NCI-H510A (cell line): ENCODE measurements around the gene ORM1.

Experiments used
- DNase-seq: peaks from one replicate; lab custom pipeline; 2025; lab: John Stamatoyannopoulos, UW

Gene ORM1

DNA sequence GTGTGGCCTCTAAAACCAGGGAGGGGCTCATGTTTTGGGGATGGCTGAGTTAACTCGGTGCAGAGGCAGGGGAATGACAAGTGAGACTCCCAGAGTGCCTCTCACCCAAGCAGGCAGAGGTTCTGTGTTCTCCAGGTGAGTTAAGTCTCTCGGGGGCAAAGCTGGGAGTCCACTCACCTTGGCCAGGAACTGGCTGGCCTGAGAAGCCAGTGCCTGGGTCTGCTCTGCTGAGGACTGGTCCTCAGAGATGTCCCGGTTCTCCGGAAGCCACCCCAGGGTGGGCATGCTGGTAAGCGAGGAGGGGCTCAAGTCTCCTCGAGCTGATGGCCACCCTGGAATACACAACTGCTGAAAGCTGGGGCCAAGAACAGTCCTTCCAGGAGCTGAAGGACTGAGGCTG lies 44.5 kb downstream of the ORM1 start:
- DNase-seq = no peak

GRCh38 chr9:114367772-114368569 lies 45.1 kb downstream of the ORM1 start:
- no peak for DNase-seq

- no peak for DNase-seq
Observed at GRCh38 chr9:114369216-114370130, 46.6 kb downstream of the ORM1 start.

DNA sequence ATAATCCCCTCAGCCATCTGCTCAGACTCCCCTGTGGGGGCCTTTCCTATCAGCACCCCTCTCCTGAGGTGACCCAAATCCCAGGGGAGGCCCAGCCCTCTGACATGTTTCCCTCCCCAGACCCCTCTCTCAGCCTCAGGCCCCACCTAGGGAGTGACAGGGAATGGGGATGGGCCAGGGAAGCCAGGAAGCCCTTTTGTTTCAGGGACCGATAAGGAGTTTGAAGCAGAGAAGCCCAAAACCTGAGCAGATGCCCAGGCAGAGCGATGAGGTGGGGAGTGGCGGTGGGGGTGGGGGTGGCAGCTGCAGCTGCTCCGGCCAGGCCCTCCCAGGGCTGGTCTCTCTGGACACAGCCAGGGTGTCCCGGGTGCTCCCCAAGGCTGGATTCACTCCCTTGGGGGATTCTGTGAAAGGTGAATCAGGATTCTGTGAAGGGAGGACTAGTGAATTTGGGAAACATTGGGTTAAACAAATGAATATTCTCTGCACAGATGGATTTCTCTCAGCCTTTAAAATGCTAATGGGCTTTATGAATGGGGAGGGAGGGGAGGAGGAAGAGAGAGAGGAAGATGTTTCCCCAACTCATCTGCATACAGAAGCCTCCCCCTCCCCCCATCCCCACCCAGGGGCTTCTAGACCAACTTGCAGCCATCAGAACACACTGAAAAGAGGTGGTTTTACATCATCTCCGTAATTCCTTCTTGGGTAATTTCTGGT lies 47.5 kb downstream of the ORM1 start:
- DNase-seq = no peak

- DNase-seq = no peak
Observed at GRCh38 chr9:114370968-114371320, 48.0 kb downstream of the ORM1 start.

DNA sequence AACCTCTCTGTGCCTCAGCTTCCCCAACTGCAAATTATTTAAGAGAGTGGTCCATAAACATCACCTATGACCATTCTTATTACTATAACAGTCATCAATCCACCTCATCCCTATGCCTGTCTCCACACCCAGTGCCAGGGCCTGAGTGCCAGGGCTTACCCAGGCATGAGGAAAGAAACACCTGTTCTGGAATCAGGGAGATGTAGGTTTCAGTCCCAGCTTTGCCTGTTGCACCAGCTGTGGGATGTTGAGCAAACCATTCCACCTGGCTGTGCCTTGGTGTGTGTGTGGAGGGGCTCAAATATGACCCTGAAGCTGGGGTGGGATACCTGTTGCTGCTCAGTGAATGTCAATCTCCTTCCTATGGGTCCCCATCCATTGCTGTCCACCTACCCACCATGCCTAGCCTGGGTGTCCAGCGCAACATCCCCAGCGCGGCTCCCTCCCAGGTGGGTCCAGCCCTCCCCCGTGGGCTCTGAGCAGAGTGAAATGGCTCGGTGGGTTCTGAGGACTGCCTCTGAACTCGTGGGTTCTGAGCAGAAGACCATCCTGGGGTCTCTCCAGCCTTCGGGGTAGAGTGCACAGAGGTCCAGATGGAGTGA lies 48.5 kb downstream of the ORM1 start:
- DNase-seq = no peak

GRCh38 chr9:114371973-114372917 lies 49.3 kb downstream of the ORM1 start:
- DNase-seq = no peak

- DNase-seq = no peak
Observed at GRCh38 chr9:114372921-114373448, 50.1 kb downstream of the ORM1 start.

DNA sequence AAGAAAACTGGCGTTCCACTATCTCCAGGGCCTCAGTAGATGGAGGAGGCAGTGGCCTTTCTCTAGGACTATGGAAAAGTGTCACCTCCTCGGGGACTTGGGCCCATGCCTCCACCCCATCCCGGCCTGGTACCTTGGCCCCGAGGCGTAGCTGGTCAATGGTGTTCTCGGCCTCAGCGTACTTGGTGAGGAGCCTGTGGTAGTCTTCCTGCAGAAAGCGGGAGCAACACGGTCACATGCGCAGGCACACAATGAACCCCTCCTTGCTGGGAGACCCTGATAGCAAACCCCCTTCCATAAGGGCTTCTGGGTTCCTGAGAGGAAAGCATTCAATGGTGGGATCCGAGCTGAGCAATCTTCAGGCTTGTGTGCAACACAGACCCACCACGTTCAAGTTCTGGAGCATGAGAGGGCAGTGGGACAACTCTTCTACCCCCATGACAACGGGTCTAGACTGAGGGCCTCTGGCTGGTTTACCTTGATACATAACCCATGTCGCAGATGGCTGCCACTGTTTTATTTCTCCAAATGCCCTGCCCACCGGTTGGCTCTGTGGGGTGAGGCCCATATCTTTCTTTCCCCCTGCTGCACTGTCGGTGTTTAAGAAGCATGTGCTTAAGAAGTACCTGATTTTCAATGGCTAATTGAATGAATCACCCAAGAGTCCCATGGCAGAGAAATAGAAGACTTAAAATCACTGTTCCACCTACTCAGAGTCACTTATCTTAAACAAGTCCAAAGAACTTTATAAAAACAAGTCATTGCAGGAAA lies 51.2 kb downstream of the ORM1 start:
- DNase-seq = no peak

GRCh38 chr9:114374936-114375335 lies 52.0 kb downstream of the ORM1 start:
- DNase-seq = no peak

DNA sequence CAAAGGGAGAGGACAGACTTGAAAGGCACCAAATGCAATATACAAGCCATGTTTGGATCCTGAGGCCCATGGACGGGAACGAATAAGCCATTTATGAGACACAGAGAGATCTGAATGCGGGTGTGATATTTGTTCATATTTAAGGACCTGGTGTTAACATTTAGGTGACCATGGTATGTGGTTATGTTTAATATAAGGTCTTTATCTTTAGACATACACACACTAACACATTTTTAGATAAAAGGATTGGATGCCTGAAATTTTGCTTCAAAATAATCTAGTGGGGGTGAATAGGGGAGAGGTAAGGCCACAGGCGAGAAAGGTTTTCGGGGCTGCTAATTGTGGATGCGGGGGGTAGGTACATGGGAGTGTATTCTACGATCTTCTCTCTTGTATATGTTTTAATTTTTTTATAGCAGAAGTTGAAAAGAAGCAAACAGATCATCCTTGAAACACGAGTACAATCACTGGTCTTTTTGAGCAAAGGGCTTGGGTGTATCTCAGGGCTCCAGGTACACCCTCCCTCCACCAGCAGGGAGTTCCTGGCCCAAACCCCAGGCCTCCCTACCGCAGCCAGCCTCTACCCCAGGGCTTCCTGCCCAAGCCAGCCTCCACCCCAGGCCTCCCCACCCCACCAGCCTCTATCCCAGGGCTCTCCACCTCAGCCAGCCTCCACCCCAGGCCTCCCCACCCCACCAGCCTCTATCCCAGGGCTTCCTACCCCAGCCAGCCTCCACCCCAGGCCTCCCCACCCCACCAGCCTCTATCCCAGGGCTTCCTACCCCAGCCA lies 52.7 kb downstream of the ORM1 start:
- no peak for DNase-seq
